HG02798 (cell line): ENCODE results near the gene FBXO31.

Experiments used
- ATAC-seq: cut with Tn5 transposase; IDR thresholded peaks from one replicate; pipeline ENCODE4 v1.9.1; 2021; ENCODE audit warnings: mild to moderate bottlenecking; ENCODE audit not compliant: unreplicated experiment, poor library complexity

The FBXO31 gene

DNA sequence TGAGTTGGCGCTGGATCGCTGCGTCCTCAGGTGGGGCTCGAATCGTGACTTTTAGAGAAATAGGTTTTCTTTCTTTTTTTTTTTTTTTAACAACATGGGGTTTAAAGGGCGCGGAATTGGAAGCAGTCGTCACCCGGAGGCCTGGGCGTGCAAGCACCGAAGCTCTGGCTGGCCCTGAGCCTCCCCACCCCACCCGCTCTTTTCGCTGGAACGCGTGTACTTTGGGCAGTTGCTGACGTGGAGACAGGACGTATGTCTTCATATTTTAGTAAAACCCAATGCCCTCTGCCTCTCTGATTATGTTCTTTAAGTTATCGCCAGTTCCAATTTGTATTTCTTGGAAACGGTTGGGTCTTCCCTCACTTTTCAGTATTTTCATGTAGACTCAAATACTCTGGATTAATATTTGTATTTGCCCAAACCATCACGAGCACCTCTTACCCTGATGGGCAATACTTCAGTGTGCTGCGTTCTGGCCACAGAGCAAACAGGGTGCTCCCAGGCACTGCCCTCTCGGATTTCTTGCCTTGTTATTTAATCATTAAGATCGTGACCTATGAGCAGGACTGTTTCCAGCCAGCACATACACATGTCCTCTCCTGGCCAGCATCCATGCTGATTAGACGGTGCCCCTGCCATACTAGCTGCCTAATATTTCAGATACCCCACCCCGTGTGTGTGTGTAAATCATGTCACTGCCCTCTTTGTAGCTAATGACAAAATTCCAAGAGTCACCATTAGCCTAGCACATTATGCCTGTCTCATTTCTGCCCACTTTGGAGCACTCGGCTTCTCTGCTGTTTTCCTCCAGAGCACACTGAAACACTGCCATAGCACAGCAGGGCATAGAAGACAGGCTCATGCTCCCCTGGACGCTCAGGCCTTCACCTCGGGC is 65.6 kb downstream of the FBXO31 start:
- ATAC-seq = peak; percentile 12

DNA sequence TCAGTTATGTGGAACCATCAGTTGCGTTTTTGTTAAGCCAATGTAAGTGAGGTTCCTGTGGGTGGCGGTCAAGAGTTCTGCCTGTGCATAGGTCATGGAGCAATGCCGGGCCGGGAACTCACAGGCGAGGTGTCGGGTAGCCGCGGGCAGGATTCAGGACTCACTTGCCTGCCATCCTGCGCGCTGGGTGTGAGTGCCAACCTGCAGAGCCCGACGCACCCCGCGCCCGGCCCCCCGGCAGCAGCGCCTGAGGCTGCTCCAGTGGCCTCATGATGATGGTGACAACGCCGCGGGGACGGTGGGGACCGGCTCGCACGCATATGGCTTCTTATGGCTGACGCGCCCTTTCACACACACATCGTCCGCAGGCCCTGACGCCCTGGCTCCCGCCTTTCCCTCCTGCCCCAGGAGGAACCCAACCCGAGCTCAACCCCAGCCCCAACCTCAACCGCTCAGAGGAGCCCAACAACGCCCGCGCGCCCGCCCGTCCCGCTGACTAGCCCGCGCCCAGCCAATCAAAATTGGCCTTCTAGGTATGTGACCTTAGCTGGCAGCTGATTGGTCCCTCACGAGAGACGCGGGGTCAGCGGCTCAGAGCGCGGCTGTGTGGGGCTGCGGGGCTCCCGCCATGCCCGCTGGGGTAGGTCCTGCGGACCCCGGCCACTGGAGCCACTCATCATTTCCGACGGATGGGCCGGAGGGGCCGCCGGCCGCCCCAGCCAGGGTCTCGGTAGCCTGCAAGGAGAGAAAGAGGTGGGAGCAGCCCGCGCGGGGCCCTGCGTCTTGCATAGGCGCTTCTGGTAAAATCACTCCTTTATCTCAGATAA is 66.4 kb downstream of the FBXO31 start, which contains the start of gene C16orf95:
Gene C16orf95, minus strand, starts transcription at position 470 of the 827 bp plus-strand sequence. Its CDS starts 150 bp downstream, at position 320.
- ATAC-seq = peak; percentile 96

DNA sequence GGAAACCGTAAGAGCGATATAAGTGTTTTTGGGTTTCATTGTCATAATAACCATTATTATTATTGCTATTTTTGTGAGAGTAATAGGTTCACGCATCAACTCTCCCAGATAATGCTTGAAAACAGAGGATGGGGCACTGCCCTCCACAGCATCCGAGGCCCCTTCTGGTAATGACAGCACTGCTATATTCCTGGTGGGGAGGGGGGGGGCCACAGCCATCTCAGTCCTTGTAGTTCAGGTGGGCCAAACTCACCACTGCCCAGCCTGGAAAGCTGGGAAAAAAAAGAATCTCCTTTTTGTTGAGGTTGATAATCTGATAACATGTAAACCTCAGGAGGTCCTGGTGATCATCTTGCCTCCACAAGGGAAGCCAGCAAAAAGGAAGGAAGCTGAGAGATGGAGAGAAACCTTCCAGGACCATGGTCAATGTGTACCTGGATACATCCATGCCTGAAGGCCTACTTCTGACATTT is 67.1 kb downstream of the FBXO31 start:
- no peak for ATAC-seq

DNA sequence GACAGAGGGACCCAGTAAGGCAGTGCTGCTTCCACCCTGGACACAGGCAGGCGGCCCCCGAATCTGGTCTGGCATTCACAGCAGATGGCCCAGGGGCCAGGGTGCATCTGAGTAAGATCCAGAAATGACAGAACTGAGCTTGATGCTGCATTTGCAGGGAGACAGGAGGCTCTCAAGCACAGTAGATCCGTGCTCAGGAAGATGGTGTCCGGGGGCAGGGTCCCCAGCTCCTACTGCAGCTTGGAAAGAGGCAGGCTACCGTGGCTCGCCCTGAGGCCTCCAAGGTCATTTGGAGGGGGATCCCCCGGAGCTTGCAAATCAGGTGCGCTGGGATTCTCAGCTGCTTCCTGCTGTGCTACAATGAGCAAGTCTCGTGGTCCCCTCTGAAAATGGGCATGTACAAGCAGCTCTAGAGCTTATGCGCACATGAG is 68.6 kb downstream of the FBXO31 start:
- no peak for ATAC-seq

DNA sequence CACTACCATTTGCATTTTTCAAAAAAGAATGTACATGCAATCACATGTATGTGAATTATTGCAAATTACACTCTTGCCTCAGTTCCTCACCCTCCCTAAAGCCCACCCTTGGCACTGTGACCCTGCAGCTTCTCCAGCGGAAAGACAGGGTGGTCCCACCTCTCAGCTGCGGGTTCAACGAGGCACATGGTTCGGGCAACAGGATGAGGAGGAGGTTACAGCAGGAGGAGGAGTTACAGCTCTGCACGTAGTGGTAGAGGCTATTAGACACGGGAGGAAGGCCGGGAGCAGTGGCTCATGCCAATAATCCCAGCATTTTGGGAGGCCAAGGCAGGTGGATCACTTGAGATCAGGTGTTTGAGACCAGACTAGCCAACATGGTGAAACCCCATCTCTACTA is 71.6 kb downstream of the FBXO31 start:
- ATAC-seq = no peak

DNA sequence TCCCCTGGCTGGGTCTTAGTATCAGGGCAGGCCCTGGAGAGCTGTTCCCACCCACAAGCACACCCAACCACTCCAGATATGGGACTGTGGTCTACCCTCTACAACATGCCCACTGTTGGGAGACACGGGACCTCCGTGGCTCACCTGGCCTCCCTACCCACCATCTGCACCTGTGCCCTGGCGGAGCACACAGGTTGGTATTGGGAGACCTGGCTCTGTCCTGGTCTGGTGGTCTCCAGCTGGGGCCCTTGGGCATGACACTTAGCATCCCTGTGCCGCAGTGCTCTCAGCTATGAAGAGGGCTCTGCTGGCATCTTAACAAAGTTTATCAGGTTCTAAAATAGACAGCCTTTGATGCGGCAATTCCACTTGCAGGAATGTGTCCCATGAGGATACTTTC is 72.2 kb downstream of the FBXO31 start:
- ATAC-seq = no peak

DNA sequence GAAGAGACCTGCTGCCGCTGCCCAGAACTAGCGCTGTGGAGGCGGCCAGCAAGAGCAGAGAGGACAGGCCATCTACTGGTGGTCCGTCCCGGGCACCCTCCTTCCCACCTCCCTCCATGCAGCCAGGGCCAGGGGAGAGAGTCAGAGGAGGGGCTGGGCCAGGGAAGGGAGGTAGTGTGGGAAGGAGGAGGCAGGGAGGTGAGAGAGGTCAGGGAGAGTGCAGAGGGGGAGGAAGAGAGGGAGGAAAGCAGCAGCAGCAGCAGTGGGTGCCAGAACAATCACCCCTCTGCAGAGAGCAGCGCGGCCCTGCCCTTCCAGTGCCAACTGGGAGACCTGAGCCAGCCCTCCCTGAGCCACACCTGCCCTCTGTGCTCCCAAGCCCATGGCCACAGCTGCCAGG is 73.0 kb downstream of the FBXO31 start:
- no peak for ATAC-seq

DNA sequence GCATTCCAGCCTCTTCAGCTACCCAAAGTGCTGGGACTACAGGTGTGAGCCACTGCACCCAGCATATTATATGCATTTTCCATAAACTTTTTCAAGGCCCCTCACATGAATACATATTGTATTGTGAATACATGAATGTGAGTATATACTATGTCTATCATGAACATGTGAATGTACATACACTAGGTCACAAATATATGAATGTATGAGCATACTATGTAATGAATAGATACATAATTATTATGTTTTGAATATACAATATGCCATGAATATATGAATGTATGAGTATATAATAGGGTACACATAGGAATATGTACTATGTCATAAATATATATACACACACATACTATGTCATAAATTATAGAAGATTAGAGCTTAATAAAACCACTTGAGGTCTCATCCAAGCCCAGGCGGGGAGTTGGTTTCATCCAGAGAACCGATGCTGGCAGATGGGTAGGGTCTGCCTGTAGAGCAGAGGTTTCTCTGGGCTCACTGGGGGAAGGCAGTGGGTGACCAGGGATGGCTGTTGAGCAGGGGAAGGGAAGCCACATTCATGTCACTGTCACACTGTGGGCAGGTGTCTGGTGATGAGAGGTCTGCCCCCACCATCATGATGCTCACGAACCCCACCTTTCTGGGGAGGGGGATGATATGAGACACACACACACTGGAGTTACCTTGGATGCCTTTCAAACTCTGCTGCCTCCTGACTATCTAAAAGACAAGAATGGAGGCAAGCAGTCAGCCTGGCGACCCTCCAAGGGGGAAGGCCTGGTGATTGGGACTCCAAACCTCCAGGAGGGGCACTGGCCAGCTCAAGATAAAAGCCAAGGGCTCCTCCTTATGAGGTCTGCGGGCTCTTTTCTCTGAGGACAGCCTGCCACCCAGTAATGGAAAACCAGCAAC is 73.7 kb downstream of the FBXO31 start:
- no peak for ATAC-seq

DNA sequence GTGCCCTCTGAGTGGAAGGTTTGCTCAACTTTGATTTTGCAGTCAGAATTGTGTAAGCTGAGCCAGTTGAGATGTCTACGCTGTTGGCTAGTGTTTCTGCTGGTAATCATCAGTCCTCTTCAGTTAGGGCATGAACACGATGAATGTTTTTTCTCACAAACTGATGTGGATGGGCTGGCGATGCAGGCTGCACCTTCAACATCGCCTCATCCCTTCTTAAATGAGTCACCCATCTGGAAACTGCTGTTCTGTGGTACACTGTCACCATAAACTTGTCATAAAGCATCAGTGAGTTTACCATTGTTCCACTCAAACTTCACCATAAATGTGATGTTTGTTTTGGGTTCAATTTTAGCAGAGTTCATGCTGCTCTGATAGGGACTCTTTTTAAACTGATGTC is 74.8 kb downstream of the FBXO31 start:
- no peak for ATAC-seq

DNA sequence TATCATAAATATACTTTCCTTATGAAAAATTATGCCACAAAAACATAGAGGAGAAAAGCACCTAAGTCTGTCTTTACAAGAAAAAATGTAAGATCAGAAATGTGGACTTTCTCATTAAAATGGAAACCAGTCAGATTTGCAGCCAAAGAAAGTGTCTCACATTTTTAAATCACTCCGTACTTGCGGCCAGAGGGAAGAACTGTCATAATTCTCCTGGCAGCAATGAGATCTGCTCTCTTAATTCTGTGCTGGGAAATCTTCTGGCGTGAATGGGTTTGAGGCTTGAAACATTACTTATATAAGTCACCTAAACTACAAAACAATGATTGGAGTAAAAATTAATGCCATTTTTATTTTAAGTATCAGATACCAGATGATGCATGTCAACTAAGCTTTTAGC is 77.1 kb downstream of the FBXO31 start:
- ATAC-seq = no peak

DNA sequence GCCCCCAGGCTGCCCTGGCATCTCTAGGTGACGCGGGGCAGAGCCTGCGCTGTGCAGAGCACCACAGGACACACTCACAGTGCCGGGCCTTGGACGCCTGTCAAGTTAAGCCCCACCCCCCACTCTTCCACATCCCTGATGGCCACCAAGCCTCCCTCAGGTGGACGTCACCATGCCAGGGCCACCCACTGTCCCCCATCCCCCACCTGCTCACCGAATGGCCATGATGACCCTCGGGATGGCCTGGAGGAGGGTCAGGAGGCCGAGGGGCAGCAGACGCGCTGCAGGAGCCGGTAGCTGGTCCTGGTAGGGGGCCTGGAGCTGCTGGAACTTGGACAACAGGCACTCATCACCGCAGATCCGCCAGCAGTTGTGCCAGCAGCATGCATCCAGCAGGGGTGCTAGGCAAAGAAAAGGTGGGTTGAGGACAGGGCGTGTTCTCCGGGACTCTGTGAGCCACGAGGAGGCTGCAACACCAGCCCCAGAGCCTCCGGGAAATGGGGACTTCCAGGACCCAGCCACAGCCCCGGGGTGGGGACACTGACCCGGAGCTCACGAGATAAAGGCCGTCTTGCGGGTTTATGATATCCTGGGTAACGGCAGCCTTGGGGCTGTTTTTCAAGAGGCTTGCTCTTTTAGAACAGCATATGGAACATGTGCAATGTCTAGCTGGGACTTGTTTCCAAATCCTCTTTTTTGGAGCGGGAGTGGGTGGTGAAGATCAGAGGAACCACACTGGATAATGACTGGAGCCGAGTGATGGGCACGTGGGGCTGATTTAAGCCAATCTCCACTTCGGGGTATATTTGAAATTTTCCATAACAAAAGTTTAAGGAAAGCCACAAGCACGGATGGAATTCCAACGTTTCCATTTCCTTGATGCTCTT is 77.8 kb downstream of the FBXO31 start:
- ATAC-seq = no peak

DNA sequence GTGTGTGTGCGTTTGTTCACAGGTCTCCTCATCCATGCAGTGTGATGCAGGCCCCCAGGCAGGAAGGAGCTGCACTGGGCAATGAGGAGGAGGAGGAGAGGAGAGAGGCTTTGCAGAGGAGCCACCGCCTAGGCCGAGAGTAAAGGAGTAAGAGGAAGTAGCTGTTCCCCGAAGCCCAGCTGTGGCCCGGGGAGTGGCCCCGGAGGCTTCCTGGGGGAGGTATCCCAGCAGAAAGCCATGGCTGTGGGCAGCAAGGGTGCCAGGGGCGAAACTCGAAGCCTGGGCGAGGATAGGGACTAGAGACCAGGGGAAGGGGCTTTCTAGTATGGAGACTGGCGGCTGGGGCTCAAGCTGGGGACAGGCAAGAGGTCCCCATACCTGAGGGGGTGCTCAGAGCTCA is 78.6 kb downstream of the FBXO31 start:
- no peak for ATAC-seq

DNA sequence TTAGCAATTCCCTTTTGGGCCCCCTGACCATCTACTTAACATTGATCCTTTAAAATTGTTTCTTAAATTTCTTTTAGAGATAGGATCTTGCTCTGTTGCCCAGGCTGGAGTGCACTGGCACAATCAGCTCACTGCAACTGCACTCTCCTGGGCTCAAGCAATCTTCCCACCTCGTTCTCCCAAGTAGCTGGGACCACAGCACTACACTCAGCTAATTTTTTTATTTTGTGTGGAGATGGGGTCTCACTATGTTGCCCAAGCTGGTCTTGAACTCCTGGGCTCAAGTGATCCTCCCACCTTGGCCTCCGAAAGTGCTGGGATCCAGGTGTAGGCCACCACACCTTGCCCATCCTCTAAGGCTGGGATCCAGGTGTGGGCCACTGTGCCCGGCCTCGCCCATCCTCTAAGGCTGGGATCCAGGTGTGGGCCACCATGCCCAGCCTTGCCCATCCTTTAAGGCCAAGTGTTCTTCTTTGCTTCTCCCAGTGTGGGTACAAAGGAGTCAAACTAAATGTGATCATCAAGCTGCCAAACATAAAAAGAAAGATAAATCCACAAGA is 79.5 kb downstream of the FBXO31 start:
- no peak for ATAC-seq

DNA sequence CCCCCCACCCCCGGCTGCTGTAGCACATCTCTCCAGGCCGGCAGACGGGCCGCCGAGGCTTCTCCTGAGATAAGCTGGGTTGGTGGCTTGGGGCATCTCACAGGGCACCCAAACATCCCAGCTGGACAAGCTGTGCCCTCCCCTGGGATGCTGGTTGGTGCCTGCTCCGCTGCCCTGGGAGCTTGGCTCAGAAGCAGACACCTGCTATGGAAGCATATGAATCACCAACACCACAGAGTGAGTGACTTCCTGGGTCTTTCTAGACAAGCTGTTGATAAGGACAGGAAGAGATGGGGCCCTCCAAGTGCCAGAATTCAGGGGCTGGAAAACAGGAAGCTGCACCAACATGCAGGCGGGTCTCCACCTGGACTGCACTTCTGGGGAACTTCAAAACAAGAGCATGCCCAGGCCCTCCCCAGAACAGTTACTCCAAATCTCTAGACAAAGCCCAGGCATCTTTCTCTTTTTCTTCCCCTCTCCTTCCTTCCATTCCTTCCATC is 80.1 kb downstream of the FBXO31 start:
- no peak for ATAC-seq

DNA sequence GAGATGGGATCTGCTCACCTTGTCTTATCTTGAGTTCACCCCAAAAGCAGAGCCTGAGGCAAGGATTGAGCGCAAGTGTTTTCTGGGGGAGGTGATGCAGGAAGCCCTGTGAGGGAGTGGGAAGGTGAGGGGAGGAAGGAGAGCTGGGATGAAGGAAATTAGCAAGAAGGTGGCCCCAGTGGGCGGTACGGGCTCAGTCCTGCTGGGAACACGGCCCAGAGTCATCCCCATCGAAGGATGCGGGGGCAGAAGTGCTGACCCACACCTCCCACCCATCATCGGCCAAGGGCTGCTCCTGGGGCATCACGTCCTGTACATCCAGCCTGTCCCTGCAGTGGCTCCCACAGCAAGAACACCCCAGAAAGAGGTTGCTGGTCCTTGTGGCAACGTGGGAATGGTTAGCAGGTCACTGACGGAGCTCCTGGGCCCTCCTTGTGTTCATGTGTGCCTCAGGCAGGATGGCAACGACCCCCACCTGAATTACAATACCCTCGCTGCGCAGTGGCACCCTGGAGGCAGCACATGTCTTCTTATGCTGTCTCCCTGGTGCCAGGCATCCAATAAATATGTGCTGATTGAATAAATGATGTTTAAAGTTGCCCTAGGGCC is 84.6 kb downstream of the FBXO31 start:
- ATAC-seq = no peak

DNA sequence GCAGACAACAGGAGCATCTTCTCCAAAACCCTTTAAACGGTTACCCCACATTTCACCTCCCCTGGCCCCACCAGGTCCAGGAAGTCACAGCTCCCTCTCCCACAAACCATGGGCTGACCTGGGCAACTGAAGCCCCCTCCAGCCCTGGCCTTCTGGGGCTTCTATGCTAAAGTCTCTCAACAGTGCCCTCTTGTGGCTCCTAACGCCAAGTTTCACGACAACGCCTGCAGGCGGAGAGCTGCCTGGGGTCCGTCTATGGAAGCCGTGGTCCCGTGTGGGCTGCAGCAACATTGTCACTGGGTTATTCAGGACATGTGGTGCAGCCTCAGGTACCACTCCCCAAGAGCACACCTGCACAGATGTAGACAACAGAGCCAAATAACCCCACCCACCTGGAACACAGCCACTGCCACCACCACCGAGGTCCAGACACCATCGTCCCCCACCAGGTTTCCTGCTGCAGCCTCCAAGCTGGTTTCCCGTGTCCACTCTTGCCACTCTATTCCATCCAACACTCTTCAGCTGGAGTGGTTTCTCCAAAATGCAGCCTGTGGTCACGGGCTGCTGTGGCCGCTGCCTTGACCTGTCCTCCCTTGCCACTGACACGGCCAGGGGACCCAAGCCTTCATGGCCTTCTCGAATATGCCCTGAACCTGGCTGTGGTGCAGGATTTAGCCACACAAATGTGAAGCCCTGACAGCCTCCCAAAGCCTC is 85.5 kb downstream of the FBXO31 start:
- no peak for ATAC-seq

DNA sequence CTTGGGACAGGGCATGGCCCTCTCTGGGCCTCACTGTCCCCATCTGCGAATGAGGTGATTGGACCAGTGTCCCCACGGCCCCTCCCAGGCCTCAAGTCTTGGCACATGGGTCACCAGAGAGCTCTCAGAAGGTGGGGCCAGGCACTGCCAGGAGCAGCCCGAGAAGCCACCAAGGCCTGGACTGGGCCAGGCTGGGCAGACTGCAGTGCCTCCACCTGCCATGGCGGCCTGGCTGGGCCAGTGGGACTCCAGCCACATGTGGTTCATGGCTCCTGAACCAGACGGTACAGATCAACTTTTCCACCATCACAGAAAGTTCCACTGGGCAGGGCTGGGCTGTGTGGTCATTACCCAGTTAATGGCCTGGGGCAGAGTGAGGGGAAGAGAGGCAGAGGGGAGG is 86.2 kb downstream of the FBXO31 start:
- no peak for ATAC-seq
